Measurements from ENCODE around the gene GADD45B. TPM values are rescaled to one million over a fixed set of nuclear protein-coding genes. Genes with fewer than 3 reads are reported as not detected.
"Not testable (repeated sequence)": the region's sequence is repeated elsewhere in the genome, so short reads cannot be mapped to it uniquely, and the experiment has no call there.

GADD45B gene
- total RNA-seq, 2 donors from 2014 or later = 16.5 to 23.6 TPM

- Mint-ChIP-seq H3K9me3 (no peaks in the 10 kb centered on the region), H3K27me3 (ENCODE audit: insufficient read depth) (no peaks in the 10 kb centered on the region), H3K4me1 (peaks cover 2% of the 10 kb centered on the region), H3K36me3 (ENCODE audit: low read depth) (no peaks in the 10 kb centered on the region), H3K4me3 (peak overlapping the region; percentile 68), H3K27ac (peak overlapping the region; percentile 94)
- H3K4me1 ChIP-seq (ENCODE audit: control insufficient read depth, insufficient read depth, low read length) = no peaks in the 10 kb centered on the region
- H3K9me3 ChIP-seq (ENCODE audit: control insufficient read depth, low read length) = no peaks in the 10 kb centered on the region
- no peaks in the 10 kb centered on the region for H3K36me3 ChIP-seq (ENCODE audit: control insufficient read depth, insufficient read depth, low read length)
- peak overlapping the region; percentile 75 for H3K27ac ChIP-seq (ENCODE audit: low read depth, low read length)
- peak; percentile 81 for DNase-seq
- no peaks in the 10 kb centered on the region for H3K27me3 ChIP-seq (ENCODE audit: control insufficient read depth, insufficient read depth, low read length, poor library complexity, severe bottlenecking)
- peak overlapping the region; percentile 76 for H3K4me3 ChIP-seq (ENCODE audit: low read length)
- peak overlapping the region; percentile 84 for H3K9ac ChIP-seq (ENCODE audit: extremely low read depth, low read length, poor library complexity, severe bottlenecking)
- 5 to 10% methylated on average over 35 to 62 of the region's 62 CpGs for WGBS, 2 experiments (ENCODE audit: insufficient coverage in 1 of 2, insufficient read length in 1 of 2)
- peak; percentile 16 for TF ChIP-seq CTCF (conservative IDR thresholded peaks at IDR 0.05)
Observed at GRCh38 chr19:2461751-2462634, 13.9 kb upstream of the GADD45B start.

GRCh38 chr19:2462635-2463421 lies 13.1 kb upstream of the GADD45B start:
- peak overlapping the region; percentile 84 for H3K9ac ChIP-seq (ENCODE audit: extremely low read depth, low read length, poor library complexity, severe bottlenecking)
- H3K27me3 Mint-ChIP-seq (ENCODE audit: insufficient read depth) = no peaks in the 10 kb centered on the region
- H3K27me3 ChIP-seq (ENCODE audit: control insufficient read depth, insufficient read depth, low read length, poor library complexity, severe bottlenecking) = no peaks in the 10 kb centered on the region
- peak overlapping the region; percentile 68 for H3K4me3 Mint-ChIP-seq
- WGBS, 2 experiments (ENCODE audit: insufficient coverage in 1 of 2, insufficient read length in 1 of 2) = 7 to 8% methylated on average over 22 to 46 of the region's 46 CpGs
- H3K4me1 ChIP-seq (ENCODE audit: control insufficient read depth, insufficient read depth, low read length) = no peaks in the 10 kb centered on the region
- no peaks in the 10 kb centered on the region for H3K36me3 ChIP-seq (ENCODE audit: control insufficient read depth, insufficient read depth, low read length)
- H3K9me3 Mint-ChIP-seq = no peaks in the 10 kb centered on the region
- no peaks in the 10 kb centered on the region for H3K36me3 Mint-ChIP-seq (ENCODE audit: low read depth)
- peak; percentile 99 for DNase-seq
- no peak for TF ChIP-seq CTCF (conservative IDR thresholded peaks at IDR 0.05)
- H3K4me1 Mint-ChIP-seq = peaks cover 2% of the 10 kb centered on the region
- peak overlapping the region; percentile 76 for H3K4me3 ChIP-seq (ENCODE audit: low read length)
- peak overlapping the region; percentile 94 for H3K27ac Mint-ChIP-seq
- H3K27ac ChIP-seq (ENCODE audit: low read depth, low read length) = peak overlapping the region; percentile 75
- no peaks in the 10 kb centered on the region for H3K9me3 ChIP-seq (ENCODE audit: control insufficient read depth, low read length)

- not testable (repeated sequence) for H3K9ac ChIP-seq (ENCODE audit: extremely low read depth, low read length, poor library complexity, severe bottlenecking); H3K36me3 ChIP-seq (ENCODE audit: control insufficient read depth, insufficient read depth, low read length); H3K36me3 Mint-ChIP-seq (ENCODE audit: low read depth); H3K27me3 ChIP-seq (ENCODE audit: control insufficient read depth, insufficient read depth, low read length, poor library complexity, severe bottlenecking); H3K27ac Mint-ChIP-seq; H3K4me3 ChIP-seq (ENCODE audit: low read length); H3K4me3 Mint-ChIP-seq; H3K27ac ChIP-seq (ENCODE audit: low read depth, low read length); H3K9me3 ChIP-seq (ENCODE audit: control insufficient read depth, low read length); H3K4me1 Mint-ChIP-seq; H3K27me3 Mint-ChIP-seq (ENCODE audit: insufficient read depth); H3K4me1 ChIP-seq (ENCODE audit: control insufficient read depth, insufficient read depth, low read length); H3K9me3 Mint-ChIP-seq; DNase-seq
- WGBS, 2 experiments (ENCODE audit: insufficient coverage in 1 of 2, insufficient read length in 1 of 2) = 94 to 99% methylated on average over 4 to 5 of the region's 5 CpGs
Observed at GRCh38 chr19:2463694-2464093, 12.2 kb upstream of the GADD45B start.
